Inferior parietal cortex (tissue), 1 donor: Measurements from ENCODE around the gene SIX5.

Experiments used
- DNase-seq: peaks from one replicate; pipeline ENCODE4 v3.0.0-alpha.2; 2016; ENCODE audit errors: extremely low spot score

SIX5 gene

GRCh38 chr19:45773384-45773783 is 4.3 kb upstream of the SIX5 start:
- no peak for DNase-seq

- no peak for DNase-seq
Measured at GRCh38 chr19:45772912-45773311, 3.9 kb upstream of the SIX5 start.

GRCh38 chr19:45772130-45772840 is 3.2 kb upstream of the SIX5 start:
- no peak for DNase-seq

DNA sequence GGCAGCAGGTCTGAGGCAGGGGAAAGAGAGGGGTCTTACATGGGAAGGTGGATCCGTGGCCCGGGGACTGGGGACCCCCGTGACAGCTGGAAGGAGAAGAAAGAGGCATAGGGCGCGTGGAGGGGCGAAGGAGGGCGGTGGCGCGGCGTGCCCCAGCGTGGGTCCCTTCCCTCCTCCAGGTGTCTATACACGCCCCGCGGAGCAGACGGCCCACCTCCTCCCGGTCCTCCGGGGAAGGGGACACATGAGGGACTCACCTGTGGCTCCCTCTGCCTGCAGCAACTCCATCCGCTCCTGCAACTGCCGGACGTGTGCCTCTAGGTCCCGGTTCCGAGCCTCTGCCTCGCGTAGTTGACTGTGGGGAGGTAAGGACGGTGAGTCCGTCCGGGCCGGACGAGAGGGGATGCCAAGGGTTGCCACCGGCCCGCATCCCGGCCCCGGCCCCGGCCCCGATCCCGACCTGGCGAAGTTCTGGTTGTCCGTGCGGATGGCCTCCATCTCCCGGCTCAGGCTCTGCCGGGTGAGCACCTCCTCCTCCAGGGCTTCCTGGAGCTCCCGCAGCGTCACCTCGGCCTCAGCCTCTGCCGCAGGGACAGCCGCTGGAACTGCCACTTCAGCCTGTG is 2.4 kb upstream of the SIX5 start:
- DNase-seq, result no peak

DNA sequence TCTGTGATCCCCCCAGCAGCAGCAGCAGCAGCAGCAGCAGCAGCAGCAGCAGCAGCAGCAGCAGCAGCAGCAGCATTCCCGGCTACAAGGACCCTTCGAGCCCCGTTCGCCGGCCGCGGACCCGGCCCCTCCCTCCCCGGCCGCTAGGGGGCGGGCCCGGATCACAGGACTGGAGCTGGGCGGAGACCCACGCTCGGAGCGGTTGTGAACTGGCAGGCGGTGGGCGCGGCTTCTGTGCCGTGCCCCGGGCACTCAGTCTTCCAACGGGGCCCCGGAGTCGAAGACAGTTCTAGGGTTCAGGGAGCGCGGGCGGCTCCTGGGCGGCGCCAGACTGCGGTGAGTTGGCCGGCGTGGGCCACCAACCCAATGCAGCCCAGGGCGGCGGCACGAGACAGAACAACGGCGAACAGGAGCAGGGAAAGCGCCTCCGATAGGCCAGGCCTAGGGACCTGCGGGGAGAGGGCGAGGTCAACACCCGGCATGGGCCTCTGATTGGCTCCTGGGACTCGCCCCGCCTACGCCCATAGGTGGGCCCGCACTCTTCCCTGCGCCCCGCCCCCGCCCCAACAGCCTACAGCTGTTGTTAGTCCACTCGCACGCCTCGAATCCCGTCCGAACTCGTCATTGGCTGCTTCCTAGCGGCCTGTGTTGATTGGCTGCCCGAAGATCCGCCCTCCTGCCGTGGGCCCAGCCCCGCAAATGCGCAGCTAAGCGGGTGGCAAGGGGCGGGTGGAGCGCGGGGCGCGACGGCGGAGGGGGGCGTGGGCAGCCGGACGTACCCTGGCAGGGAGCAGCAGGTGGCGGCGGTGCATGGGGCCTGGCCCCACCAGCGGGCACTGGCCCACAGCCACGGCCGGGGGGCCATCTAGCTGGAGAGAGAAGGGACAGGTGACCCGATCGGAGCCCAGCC is 1.4 kb upstream of the SIX5 start:
- DNase-seq, result peak; percentile 88

- DNase-seq, result peak; percentile 49
Measured at GRCh38 chr19:45769821-45770191, 754 bp upstream of the SIX5 start.

GRCh38 chr19:45768655-45768983 is 433 bp downstream of the SIX5 start:
- DNase-seq, result no peak

DNA sequence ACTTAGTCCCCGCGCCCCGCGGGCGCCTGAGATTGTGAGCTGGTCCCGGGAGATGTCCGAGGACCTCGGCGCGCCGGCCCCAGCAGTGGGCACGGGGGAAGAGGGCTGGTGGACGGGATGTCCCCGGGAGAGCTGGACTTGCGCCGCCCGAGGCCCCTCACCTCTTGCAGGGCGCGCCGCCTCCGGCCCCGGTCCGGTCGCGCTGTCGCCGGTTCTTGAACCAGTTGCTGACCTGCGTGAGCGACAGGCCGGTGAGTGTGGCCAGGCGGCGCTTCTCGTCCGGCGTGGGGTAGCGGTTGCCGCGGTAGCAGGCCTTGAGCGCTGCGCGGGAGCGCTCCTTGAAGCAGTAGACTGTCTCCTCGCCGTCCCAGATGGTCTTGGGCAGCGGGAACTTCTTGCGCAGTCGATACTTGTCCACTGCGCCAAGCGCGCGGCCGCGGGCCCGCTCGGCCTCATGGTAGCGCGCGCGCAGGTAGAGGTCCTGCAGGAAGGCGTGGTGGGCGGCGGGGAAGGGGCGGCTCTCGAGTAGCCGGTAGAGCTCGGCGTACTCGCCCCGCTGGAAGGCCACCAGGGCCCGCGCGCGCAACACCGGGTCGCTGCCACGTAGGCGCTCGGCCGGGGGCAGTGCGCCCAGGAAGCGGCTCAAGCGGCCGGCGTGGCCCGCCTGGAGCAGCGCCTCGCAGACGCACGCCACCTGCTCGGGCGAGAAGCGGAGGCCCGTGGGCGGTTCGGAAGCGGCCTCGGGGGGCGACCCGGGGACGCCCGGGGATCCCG is 984 bp downstream of the SIX5 start:
- no peak for DNase-seq

DNA sequence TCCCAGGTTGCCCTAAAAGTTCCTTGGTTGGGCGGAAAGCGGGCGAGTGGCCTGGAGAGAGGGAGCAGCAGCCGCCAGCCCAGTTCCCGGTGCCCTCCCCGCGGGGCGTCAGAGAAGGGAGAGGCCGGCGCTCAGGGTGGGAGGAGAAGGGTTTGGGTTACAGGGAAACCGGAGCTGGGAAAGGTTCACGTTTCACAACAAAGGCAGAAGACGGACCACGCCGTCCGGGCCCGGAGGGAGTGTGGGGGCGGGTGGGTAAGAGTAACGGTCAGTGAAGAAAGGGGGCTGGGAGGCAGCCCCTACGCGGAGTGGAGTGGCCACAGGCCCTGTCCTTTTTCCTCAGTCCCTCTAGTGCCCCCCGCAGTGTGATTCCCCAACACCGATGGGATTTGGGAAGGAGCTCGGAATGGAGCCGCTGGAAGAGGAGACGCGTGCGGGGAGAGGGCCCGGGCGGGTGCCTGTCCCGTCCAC is 1.6 kb downstream of the SIX5 start:
- DNase-seq, result no peak

DNA sequence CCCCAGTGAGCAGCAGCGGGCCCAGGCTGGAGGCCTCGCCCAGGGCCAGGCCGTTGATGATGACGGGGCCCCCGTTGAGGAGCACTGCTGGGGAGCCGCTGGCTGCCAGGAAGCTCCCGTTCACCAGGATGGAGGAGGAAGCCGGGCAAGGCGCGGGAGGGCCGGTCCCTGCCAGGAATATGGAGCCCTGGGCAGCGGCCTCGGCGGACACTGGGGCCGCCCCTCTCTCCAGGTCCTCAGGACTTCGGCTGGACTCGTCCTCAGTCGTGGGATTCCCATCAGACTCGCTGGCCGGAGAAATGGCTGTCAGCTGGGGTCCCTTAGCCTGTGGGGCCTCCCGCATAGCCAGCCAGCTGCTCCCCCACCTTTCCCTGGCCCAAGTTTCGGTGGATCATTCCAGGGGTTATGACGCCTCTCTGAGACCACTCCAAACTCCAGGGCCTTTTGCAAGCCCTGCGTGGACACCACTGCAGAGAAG is 2.1 kb downstream of the SIX5 start:
- DNase-seq, result no peak

GRCh38 chr19:45766296-45766868 is 2.7 kb downstream of the SIX5 start:
- no peak for DNase-seq

DNA sequence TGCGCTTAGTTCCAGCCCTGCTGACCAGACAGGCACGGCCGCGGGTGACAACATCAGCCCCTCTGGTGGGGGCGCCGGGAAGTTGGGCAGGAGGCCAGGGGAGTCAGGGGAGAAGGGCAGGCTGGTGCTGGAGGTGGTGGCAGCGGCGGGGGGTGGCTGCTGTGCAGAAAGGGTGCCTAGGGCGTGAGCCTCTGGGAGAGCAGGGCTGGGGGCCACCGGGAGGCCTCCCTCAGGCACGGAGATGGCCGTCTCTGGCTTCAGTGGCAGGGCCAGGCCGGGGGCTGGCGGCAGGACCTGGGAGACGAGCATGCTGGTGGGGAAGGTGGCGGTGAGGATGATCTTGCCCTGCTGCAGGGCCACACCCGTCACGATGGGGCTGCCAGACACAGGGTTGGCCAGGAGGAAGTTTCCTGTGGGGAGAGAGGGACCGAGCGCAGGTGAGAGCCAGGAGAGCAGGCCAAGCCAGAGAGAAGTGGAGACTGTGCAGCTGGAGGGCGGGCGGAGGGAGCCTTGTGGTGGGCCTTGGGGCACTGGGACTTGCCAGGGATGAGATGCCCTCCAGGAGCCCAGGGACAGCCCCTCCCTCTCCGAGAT is 3.3 kb downstream of the SIX5 start:
- DNase-seq, result no peak

DNA sequence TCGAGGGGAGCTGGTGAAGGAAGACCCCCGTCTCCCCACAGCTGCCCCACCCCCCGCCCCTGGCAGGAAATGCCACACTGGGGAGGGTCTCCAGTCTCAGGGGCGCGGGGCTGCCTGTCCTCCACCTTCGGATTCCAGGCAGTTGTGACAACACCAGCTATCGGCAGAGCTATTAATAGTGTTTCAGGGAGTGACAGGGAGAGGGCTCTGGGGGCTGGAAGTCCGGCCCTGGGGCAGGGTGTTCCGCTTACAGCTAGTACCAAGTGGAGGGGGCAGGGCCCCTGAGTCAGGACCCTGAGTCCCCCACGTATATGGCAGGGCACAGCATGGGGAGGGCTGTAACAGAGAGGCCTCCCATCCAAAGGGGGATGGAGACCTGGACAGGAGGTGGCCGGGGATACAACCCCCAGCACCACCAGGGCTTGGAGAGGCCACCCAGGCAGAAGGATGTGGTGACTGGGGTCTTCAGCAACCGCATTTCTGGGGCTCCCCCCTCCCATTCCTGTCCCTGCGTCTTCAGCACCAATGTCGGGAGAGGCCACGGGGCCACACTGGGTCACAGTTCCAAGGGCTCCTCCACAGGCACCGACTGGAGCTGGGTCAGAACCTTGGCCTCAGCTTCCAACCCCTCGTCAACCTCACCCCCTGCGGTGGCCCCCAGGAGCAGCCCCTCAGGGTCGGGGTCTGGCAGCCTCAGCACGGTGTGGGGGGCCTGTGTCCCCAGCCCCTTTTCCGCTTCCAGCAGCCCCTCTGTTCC is 3.9 kb downstream of the SIX5 start:
- DNase-seq, result no peak

DNA sequence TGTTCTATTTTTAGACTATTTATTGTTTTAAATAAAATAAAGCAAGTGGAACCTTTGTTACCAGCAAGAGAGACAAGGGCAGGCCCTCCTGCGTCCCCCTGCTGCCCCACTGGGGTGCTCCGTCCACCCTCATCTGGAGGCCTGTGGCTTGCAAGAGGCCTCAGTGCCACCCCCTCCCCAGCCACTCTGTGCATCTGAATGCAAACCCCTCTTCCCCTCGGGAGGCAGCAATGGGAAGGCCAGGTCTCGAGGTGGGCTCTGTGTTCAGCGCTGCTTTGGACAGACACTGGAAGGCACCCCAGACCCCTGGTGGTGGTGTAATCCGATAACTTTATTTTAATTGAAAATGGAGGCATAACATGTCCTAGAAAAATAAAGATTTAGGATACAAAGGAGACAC is 4.6 kb downstream of the SIX5 start:
- no peak for DNase-seq

- DNase-seq, result no peak
Measured at GRCh38 chr19:45763691-45764294, 5.3 kb downstream of the SIX5 start.

- DNase-seq, result no peak
Measured at GRCh38 chr19:45762870-45763631, 6.0 kb downstream of the SIX5 start.

GRCh38 chr19:45761714-45762113 is 7.3 kb downstream of the SIX5 start:
- no peak for DNase-seq

- no peak for DNase-seq
Measured at GRCh38 chr19:45758921-45759320, 10.1 kb downstream of the SIX5 start.

GRCh38 chr19:45757695-45758094 is 11.4 kb downstream of the SIX5 start:
- no peak for DNase-seq
